Suppressor macrophage (primary cell): ENCODE results near the gene OR9Q1.
"Not testable (repeated sequence)": the region's sequence is repeated elsewhere in the genome, so short reads cannot be mapped to it uniquely, and the experiment has no call there.

Experiments
- DNase-seq, 4 experiments: peaks; one replicate each; pipeline ENCODE4 v3.0.0-alpha.2; 2020 to 2022
- total RNA-seq, 17 experiments: gene quantifications; one replicate each; lab custom pipeline; 2026; ENCODE audit warnings: mixed read lengths in 6 of 17, inconsistent platforms in 3 of 17; lab: John Stamatoyannopoulos, UW

OR9Q1 gene
- 0 to 0.99 (median 0) reads per million in 17 experiments for total RNA-seq

GRCh38 chr11:58023435-58023931, at the start of gene OR9Q1:
Gene OR9Q1, plus strand, starts transcription at chr11:58023881. Its CDS starts 155,564 bp downstream, at chr11:58179445.
- no peak for DNase-seq

- no peak for DNase-seq
Observed at GRCh38 chr11:57974132-57974531, 49.5 kb upstream of the OR9Q1 start.

GRCh38 chr11:57974848-57975601, 48.7 kb upstream of the OR9Q1 start:
- DNase-seq, result peak in 2 of 4 experiments; percentile 53

GRCh38 chr11:57977709-57978108, 46.0 kb upstream of the OR9Q1 start:
- no peak for DNase-seq

GRCh38 chr11:57978686-57979531, 44.8 kb upstream of the OR9Q1 start:
- no peak for DNase-seq

GRCh38 chr11:57979532-57980079, 44.1 kb upstream of the OR9Q1 start:
- DNase-seq, result no peak

GRCh38 chr11:57980201-57980600, 43.5 kb upstream of the OR9Q1 start:
- DNase-seq, result no peak

GRCh38 chr11:57981536-57981935, 42.1 kb upstream of the OR9Q1 start:
- DNase-seq, result no peak

- no peak for DNase-seq
Observed at GRCh38 chr11:57982776-57983175, 40.9 kb upstream of the OR9Q1 start.

GRCh38 chr11:57983191-57983590, 40.5 kb upstream of the OR9Q1 start:
- DNase-seq, result no peak

- DNase-seq, result not testable (repeated sequence)
Observed at GRCh38 chr11:57999523-57999922, 24.2 kb upstream of the OR9Q1 start.

GRCh38 chr11:58000021-58000420, 23.7 kb upstream of the OR9Q1 start:
- DNase-seq, result not testable (repeated sequence)

GRCh38 chr11:58000699-58001098, 23.0 kb upstream of the OR9Q1 start:
- DNase-seq, result no peak

- DNase-seq, result no peak
Observed at GRCh38 chr11:58003036-58003435, 20.6 kb upstream of the OR9Q1 start.

- no peak for DNase-seq
Observed at GRCh38 chr11:58003591-58003990, 20.1 kb upstream of the OR9Q1 start.

GRCh38 chr11:58004664-58005063, 19.0 kb upstream of the OR9Q1 start:
- DNase-seq, result no peak

- DNase-seq, result peak in 3 of 4 experiments; percentile 3 to 5 (median 4)
Observed at GRCh38 chr11:58006940-58007339, 16.7 kb upstream of the OR9Q1 start.

- no peak for DNase-seq
Observed at GRCh38 chr11:58011771-58012170, 11.9 kb upstream of the OR9Q1 start.

GRCh38 chr11:58024601-58025091, 965 bp downstream of the OR9Q1 start:
- DNase-seq, result no peak

GRCh38 chr11:58027341-58027740, 3.7 kb downstream of the OR9Q1 start:
- DNase-seq, result no peak

GRCh38 chr11:58028687-58029411, 5.2 kb downstream of the OR9Q1 start:
- DNase-seq, result peak; percentile 45 to 69 (median 63)

- DNase-seq, result no peak
Observed at GRCh38 chr11:58030653-58031052, 7.0 kb downstream of the OR9Q1 start, which contains the start of gene OR6Q1. Gene OR6Q1, plus strand, starts transcription at chr11:58030953. Its CDS starts 0 bp downstream, at chr11:58030953.
